GM21423 (cell line): Measurements from ENCODE around the gene KCNA5.

Experiments used
- ATAC-seq: cut with Tn5 transposase; IDR thresholded peaks from one replicate; pipeline ENCODE4 v1.9.1; 2021; ENCODE audit warnings: mild to moderate bottlenecking, moderate library complexity; ENCODE audit not compliant: unreplicated experiment

KCNA5 gene

GRCh38 chr12:5059358-5059757 lies 15.7 kb downstream of the KCNA5 start:
- ATAC-seq: no peak

GRCh38 chr12:5060958-5061357 lies 17.3 kb downstream of the KCNA5 start:
- no peak for ATAC-seq

- no peak for ATAC-seq
Observed at GRCh38 chr12:5063149-5063548, 19.5 kb downstream of the KCNA5 start.

DNA sequence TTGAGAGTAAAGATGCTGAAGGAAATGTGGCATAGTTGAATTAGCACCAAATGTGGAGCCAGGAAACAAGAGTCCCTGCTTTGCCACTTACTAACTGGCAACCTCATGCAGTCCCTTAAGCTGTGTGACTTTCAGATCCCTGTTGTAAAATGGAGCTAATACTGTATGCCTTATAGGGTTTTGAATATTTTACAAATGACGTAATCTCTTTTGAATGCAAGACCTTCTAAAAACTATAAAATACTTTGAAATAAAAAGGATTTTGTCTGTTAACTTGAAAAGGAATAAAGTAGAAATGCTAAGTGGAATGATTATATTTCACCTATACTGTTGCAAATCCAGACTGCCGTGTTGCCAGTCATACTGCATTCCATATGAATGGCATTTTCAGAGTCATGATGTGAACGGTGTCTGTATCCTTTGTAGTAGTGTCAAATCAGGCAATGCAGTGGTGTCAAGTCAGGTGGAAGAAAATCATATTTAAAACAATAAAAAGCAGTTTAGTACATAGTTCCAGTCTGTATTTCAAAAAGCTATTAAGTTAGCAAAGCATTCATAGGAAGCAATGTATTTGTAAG lies 21.3 kb downstream of the KCNA5 start:
- no peak for ATAC-seq

GRCh38 chr12:5066251-5066650 lies 22.6 kb downstream of the KCNA5 start:
- ATAC-seq: no peak

GRCh38 chr12:5068126-5068525 lies 24.4 kb downstream of the KCNA5 start:
- ATAC-seq: no peak

GRCh38 chr12:5068619-5069018 lies 24.9 kb downstream of the KCNA5 start:
- no peak for ATAC-seq

- ATAC-seq: no peak
Observed at GRCh38 chr12:5070090-5070489, 26.4 kb downstream of the KCNA5 start.

- no peak for ATAC-seq
Observed at GRCh38 chr12:5071496-5071895, 27.8 kb downstream of the KCNA5 start.

- no peak for ATAC-seq
Observed at GRCh38 chr12:5072311-5072710, 28.6 kb downstream of the KCNA5 start.

DNA sequence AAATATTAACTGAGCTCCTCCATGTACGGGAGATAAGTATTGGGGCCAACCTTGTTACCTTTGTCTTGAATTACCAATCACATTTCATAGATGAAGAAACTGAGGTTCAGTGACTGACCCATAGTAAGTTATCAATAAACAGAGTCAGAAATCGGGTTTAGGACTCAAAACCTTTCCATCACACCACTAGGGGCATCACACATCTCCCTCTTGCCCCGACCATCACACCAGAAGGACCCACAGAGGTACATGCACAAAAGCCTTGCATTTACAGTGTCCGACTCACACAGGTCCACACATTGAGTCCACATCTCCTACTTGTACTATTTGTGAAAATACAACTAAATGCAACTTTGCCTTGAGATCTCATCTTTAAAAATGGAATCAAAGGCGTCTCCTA lies 29.4 kb downstream of the KCNA5 start:
- ATAC-seq: no peak

GRCh38 chr12:5073853-5074252 lies 30.2 kb downstream of the KCNA5 start:
- no peak for ATAC-seq

DNA sequence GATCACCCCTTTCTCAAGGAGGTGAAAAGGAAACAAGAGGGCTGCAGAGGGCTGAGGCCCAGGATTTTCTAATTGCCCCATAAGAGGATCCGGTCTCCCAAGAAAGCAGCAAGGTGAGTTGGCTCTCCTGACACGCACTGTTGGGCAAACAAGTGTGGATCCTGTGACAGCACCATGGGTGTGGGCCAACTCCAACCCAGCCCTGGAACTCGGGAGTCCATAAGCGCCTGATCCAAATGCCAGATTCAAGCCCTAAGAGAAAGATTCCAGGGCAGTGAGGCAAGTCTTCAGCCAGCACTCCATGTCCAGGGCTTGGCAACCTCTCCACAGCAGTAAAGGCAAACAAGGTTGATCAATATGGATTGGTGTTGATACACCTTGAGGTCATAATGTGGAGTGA lies 33.1 kb downstream of the KCNA5 start:
- ATAC-seq: no peak

DNA sequence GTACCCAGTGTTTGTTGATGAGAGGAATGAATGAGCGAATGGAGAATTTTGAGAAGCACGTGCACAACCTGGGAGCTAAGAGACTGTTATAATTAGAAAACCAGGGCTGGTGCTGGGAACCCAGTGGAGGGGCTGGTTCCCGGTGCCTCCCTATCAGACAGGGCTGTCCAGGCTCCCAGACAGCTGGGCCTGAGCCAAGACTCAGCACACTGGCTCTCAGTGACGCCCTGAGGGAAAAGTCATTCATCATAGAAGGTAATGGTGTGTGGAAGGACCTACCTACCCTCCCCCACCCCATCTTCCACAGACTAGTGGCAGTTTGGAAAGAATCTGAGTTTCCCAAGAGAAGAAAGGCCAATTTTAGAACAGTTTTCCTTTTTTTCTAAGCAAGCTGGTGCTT lies 34.7 kb downstream of the KCNA5 start:
- ATAC-seq: no peak

DNA sequence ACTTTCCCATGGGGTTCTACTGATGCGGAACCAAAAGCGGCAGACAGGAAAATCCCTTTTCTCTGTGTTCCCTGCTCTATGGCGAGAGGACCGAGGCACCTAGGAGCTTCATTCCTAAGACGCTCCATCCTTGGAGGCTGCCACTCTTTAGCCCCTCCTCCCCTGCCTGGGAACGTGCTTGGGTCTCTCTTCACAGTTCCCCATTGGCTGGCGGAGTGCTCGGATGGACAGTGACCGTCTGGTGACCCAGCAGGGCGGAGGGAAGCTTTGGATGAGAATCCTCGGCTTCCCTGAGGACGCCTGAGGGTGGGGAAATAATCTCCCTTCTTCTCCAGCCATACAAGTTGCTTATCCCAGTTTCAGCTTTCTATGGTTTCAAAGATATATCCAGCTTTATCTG lies 37.3 kb downstream of the KCNA5 start:
- no peak for ATAC-seq

DNA sequence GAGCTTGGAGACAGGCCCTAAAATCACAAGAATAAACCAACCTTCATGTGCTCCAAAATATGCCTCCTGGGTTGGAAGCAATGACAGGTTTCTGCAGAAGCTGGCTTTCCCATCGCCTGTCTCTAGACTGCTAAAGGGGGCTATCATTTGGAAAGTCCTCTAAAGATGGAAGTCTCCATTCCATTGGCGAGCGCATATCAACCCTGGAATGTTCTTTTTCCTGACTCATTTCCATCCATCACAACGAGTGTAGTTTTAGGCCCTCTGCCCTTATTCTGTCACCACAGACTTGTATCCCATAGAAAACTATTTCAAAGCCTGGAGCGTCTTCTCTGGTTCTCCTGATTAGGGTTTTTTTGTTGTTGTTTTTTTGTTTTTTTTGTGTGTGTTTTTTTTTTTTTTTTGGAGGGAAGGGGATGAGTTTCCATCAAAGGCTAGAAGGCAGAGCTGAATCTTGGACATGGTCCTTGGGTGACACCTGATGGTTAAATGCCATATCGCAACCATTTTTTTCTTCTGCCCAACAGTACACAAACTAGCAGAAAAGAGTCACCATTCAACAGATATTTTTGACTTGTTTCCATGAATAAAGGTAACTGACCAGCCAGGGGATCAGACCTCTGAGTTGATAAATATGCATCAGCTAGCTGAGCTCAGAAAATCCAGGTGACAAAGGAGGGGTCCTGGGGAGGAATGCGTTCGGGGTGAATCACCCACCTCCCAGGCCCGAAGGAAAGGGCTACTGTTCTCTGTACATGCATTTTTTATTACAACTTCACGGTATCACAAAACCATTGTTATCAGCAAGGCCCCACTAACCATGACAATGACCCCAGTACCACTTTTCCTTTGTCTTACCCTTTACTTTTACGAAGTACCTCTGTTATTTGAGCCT lies 40.5 kb downstream of the KCNA5 start:
- no peak for ATAC-seq

GRCh38 chr12:5085896-5086295 lies 42.2 kb downstream of the KCNA5 start:
- no peak for ATAC-seq

DNA sequence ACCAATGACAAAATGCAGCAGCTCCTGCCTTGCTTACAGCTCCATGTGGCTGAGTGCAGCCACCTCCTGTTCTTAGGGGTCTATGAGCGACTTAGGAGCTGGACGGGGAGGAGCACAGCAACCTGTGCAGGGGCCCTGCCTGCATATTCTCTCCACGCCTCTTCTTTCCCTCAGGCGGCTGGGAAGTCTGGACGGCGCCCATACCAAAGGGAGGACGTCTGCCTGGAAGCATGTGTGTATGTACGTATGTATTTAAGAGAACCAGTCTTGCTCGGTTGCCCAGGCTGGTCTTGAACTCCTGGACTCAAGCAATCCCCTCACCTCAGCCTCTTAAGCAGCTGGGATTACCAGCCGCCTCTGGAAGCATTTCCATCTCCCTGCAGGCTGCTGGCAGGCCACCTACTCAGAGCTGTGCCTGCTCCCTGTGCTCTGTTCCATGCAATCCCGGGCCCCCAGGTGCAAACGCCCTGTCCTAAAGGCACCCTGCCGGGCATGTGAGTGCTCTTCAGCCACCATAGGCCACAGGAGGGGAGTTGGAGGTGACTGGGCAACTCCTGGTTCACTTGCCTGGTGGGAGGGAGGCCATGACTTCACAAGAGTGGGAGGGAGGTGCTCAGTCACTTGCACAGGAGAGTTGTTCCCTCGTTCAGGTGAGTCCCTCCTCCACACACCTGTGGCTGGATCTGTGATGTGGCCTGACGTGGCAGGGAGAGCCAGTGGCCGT lies 44.3 kb downstream of the KCNA5 start:
- ATAC-seq: no peak

GRCh38 chr12:5088586-5089264 lies 45.0 kb downstream of the KCNA5 start:
- ATAC-seq: no peak

DNA sequence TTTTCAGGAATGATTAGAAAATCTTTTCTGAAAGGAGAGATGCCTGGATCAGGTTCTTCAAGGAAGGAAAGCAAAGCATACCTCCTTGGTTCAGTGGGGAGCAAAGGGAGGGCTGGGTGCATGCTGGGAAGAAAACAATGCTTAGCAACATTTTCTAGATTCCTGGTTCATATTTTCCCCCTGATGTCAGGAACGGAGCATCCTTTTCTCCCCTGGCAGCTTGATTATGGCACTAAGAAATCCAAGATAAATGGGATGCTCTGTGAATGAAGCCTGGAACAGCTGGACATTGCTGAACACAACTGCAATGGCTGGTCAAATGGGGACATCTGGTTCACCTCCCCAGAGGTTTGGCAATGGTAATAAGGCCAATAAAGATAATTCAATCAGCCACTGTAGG lies 50.9 kb downstream of the KCNA5 start:
- ATAC-seq: no peak

DNA sequence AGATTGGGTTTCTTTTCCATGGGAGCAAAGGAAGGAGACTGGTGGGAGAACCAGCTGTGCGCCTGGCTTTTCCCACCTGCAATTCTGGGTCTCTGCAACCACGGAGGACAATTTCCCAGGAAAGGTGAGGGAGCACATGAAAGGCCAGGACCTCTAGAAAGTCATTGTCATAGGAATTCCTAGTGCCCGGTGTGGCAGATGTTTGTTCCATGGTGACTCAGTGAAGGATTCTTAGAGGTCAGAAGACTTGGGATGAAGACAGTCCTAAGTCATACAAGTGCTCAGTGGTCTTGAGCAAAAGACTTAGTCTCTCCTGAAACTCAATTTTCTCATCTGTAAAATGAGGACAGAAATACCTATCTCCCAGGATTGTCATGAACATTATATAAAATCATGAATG lies 51.3 kb downstream of the KCNA5 start:
- ATAC-seq: no peak
